ENCODE measurements around the gene USP10. TPM values are rescaled to one million over a fixed set of nuclear protein-coding genes. Genes with fewer than 3 reads are reported as not detected.
A peak's percentile ranks its signal among the peaks of the same experiment; 100 is the strongest.

USP10 gene
- total RNA-seq, 1 donor from 2014 or later, result 33.8 TPM

DNA sequence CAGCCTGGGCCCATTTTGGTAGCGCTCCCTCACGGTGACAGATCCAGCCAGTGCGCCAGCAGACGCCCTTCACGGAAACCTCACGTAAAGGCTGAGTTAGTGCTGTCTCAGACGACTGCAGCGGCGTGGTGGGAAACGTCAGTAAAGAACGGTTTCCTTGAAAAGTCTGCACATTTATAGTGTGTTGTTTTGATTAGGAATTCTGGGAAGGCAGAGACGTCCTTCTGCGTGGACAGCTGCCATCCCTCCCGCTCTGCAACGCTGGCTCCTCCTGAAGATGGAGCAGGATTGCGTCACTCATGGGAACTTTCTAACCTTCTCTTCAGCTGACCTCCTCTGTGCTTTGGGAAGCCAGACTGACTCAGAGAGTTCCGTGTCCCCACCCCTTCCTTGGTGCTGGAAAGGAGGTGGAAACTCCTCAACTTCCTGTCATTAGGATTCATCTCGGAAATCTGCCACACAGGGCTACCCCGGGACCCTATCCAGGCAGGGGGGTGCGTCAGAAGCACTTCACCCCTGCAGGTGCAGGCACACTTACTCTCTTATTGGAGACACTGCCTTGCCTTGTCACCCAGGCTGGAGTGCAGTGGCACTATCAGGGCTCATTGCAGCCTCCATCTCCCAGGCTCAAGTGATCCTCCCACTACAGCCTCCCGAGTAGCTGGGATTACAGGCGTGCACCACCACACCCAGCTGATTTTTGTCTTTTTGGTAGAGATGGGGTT lies 95.7 kb downstream of the USP10 start:
- DNase-seq (ENCODE audit: low spot score), result no peak
- peak; percentile 56 for ATAC-seq

DNA sequence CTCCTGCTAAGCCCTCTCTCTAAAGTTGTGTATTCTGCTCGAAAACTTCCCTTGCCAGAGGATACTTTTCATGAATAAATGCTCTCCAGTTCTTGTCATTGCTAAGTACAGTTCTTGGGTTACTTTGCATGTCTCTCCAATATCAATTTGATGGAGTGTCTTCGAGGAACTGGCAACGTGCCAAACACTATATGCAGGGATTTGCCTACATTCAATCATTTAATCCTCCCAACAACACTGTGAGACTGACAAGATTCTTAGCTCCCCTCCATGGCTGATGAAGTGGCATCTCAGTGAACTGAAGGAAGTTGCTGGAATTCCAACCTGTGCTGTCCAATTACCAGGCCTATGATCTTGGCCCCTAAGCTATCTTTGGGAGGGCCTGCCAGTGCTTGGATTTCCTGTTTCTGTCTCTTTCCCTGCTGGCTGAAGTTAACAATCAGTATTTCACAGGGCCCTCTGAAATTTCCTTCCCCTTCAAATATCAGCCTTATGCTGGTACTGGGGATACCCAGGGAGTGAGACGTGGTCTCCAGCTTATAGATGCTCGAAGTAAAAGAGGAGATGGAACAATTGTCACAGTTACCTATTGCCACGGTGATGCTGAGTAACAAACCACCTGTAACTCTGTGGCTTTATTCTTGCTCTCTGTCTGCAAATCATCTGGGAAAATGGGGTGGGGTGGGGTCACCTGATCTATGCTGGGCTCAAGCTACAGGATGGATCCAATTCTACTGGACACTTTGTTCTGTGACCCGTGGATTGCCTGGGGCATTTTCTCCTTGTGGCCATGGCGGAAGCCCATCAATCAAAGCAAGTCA lies 100.6 kb downstream of the USP10 start:
- DNase-seq (ENCODE audit: low spot score), result no peak
- ATAC-seq, result no peak

DNA sequence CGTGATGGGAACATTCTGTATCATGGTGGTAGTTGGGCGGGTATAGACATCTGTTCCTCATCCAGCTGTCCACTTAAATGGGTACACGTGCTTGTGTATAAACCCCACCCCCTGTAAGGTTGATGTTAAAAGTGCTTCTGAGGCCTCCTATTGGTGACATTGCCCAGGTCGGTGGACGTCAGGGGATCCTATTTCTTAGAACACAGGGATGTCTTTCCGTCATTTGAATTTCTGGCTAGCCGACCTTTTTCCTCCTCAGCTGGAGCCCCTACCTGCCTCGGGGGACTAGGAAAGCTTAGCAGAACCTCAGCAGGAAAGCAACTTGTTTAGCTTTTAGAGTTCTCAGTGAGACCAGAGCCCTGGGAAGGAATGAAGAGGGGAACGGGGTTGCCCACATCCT lies 103.3 kb downstream of the USP10 start:
- no peak for DNase-seq (ENCODE audit: low spot score)
- ATAC-seq, result no peak

DNA sequence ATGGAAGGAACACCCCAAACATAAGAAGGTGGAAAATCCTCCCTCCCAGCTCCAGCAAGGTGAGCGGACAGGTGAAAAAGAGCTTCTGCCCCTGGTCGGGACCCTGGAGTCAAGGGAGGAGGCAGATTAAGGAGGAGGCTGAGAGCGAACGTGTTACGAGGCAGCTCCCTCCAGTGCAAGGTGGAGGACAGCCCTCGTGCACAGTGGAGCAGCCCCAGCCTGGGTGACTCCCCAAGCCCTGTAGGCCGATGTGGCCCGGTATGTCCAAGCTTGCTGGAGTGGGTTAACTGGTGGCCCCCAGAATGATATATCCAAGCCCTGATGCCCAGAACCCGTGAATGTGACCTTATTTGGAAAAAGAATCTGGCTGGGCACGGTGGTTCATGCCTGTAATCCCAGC lies 104.5 kb downstream of the USP10 start:
- ATAC-seq, result no peak
- no peak for DNase-seq (ENCODE audit: low spot score)

DNA sequence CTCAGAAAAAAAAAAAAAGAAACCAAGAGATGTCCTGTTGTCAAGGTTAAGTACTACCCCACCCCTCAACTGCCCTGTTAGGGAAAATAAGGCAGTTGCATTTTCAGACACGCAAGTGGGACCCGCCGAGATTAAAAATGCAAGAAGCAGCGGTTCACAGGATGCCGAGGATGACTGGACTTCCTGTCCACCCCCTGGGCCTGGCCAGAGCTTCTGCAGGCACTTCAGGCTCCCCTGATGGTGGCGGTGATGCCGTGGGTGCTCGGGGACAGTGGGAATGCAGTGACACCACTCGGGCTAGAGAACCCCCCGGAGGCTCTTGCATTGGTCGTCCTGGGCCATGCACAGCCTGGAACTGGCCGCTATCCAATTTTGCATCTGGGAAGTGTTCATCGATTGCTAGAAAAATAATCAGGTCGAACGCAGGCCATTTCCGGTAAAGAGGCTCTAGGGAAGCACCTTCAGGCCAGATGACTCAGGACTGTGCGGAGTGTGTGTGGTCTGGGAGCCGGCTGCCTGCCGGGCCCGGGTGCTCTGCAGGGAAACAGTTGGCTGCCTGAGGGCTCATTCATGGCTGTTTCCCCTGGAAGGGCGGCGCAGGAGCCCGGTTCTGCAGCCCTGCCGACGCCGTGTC lies 106.6 kb downstream of the USP10 start:
- no peak for DNase-seq (ENCODE audit: low spot score)
- ATAC-seq, result peak; percentile 68

DNA sequence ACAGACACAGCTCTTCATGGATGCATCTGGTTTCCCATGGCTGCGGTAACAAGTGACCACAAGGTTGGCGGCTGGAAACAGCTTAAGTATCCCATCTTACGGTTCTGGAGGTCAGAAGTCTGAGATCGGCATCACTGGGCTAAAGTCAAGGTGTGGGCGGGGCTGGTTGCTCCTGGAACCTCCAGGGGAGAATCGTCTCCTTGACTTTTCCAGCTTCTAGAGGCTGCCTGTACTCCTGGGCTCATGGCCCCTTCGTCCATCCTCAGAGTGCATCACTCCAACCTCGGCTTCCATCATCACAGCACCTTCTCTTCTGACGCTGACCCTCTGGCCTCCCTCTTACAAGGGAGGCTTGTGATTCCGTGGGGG lies 107.1 kb downstream of the USP10 start:
- DNase-seq (ENCODE audit: low spot score), result no peak
- no peak for ATAC-seq

DNA sequence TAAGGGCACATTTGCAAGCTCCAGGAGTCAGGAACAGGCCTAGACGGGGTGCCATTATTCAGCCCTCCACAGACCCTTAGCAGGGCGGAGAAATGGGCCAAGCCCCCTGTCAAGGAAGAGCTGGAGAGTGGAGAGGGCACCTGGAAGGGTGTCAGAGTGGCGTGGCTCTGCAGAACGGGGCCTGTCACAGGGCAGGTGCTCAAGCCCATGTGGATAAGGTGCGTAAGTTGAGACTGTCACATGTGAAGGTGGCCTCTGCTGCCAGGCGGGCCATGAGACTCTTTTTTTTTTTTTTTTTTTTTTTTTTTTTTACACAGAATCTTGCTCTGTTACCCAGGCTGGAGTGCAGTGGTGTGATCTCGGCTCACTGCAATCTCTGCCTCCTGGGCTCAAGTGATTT lies 108.0 kb downstream of the USP10 start:
- ATAC-seq (no peak), DNase-seq (ENCODE audit: low spot score) (no peak)

DNA sequence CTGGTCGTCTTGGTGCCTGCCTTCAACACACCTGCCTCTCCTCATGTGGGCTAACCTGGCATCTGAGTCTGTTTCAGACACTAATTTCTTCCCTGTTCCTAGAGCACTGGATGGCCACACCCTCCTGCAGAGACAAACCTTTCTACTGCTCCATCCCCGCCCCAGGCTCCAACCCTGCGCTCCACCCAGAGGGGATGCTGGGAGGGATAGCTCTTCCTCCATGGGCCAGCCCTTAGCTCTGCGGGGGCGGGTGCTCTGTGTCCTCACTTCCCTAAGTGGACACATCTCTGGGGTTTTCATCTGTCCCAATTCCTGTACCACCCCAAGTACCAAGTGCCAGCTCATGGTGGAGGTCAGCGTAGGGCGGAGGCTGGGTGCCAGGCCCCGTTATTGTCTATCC lies 109.0 kb downstream of the USP10 start:
- DNase-seq (ENCODE audit: low spot score) (no peak), ATAC-seq (no peak)

DNA sequence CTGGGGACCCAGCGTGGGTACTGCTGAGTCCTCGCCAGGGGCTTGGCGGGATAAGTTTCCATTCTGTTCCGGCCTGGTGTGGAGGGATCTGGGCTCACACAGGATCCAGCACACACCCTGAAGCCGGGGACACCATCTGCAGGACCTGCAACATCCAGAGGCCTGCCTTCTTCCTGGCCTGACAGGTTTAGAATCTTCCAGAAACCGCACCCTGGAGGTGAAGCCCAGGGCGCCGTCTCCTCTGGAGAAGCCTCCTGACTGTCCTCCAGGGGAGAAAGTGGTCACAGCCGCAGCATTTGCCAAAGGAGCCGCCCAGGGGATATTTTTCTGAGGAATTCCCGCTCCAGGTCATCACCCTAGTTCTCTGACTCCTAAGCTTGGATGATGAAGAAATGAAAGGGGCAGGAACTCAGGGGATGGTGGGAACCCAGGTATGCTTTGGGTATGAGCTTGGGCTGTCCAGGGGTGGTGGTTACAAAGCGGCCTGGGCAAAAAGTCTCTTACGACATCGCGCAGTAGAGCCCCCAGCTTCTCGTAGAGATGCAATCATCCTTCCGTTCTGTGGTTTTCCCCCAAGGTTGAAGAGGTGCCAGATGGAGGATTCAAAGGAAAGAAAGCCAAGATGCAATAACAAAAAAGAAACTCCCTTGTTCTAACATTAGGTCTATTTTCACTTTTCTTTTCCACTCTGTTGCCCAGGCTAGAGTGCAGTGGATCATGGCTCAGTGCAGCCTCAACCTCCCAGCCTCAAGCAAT lies 110.9 kb downstream of the USP10 start:
- DNase-seq (ENCODE audit: low spot score) (no peak), ATAC-seq (no peak)

DNA sequence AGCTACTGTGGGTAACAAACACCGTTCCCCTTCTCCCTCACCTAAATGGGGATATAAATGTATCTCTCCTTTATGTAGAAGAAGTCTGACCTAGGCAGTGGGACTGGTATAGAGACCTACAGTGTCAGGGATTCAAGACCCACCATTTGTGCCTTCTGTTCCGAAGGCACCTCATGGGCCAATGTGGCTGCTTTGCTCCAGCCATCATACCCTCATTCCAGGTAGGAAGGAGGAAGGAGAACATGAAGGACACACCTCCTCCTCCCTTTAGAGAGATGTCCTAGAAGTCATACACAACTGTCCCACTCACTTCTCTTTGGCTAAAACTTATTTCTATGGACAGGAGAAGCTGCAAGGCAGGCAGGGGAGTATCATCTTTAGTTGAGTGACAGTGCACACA lies 111.7 kb downstream of the USP10 start:
- DNase-seq (ENCODE audit: low spot score) (no peak), ATAC-seq (no peak)

DNA sequence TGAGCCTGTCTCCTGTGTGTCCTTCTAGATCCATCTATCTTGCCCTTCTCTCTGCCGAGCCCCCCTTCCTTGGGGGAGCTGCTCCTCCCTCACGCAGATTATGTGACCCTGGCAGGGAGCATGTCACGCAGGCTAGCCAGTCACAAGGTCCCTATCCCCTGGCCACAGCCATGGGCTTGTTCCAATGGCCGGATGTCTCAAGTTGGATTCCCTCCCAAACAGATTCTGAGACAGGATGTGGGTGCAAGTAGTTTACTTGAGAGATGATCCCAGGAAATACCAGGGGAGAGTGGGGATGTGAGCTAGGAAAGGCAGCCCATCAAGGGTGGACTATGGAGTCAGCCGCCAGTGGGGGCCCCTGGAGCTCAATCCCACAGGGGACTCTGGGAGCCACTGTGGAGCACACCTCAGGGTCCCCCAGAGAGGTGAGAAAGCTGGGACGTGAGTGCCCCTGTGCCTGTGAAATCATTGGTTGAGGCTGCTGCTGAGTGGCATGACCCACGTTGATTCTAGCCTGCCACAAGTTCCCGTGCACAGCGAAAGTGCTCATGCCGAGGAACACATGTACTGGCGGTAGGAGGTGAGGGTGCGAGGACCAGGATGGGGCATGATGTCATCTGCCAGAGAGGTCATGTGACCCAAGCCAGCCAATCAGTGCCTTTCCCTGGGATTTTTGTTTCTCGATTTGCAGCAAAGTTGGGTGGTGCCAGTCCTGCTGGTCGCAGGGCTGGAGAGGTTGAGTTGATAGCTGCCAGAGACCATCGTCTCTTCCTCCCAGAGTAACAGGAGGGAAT lies 113.5 kb downstream of the USP10 start:
- DNase-seq (ENCODE audit: low spot score) (no peak), ATAC-seq (peak; percentile 13)

DNA sequence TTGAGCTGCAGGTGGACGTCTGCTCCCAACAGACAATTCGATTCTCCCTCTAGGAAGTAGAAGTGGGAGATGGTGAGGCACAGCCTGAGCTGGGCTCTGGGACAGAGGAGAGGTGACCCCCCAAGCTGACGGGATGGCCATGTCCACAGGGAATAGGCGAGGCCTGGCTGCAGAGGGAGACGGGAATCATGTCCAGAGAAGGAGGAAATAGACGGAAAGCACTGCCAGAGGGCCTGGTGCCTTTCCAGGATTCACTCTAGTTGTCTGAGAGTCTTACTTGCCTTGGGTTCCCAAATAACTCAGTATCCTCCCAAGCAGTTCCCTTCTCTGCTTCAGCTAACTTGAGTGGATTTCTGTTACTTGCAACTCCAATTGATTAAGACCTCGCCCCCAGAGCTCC lies 115.7 kb downstream of the USP10 start:
- DNase-seq (ENCODE audit: low spot score) (no peak), ATAC-seq (no peak)

DNA sequence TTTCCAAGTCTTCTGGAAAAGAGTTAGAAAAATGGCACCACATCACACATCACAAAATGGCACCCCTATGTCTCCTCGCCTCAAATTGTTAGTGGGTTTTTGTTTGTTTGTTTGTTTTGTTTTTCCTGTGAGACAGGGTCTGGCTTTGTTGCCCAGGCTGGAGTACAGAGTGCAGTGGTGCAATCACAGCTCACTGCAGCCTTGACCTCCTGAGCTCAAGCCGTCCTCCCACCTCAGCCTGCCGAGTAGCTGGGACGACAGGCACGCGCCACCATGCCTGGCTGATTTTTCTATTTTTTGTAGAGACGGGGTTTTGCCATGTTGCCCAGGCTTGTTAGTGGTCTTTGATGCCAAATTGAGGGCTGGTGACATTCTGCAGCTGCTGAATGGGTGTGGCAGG lies 116.2 kb downstream of the USP10 start:
- ATAC-seq, result no peak
- no peak for DNase-seq (ENCODE audit: low spot score)

DNA sequence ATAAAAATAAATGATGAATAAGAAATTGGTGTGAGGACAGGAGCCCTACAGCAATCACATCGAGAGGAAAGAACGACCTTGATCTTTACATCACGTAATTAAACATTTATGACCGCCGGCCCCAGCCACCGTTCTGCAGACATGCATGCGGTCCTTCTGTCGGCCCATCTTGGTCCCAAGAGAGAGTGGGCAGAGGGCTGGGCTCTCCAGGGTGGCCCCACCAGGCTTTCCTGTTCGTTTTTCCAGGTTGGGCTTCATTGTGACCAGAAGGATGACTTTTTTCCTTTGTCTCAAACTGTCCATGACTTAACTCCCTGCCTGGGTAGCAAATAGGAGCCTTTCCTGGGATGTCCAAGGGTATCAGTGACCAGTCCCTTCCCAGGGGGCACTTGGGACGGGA lies 116.7 kb downstream of the USP10 start:
- ATAC-seq (no peak), DNase-seq (ENCODE audit: low spot score) (no peak)

DNA sequence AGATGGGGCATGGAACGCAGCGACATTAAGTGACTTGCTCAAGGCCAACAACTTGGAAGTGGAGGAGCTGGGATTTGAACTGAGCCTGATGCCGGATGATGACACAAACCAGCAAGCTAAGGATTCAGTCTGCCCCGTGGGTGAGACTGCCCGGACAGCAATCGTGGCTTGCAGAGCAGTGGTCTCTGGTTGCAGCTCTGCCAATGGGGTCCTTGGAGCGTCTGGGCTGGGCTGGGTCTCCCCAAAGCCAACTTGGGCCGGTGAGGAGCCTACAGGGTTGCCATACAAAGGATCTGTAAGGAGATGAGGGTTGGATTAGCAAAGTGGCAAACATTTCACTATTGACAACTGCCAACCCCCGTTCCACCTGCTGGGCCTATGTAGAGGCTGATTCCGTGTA lies 117.4 kb downstream of the USP10 start:
- DNase-seq (ENCODE audit: low spot score), result no peak
- ATAC-seq, result no peak

DNA sequence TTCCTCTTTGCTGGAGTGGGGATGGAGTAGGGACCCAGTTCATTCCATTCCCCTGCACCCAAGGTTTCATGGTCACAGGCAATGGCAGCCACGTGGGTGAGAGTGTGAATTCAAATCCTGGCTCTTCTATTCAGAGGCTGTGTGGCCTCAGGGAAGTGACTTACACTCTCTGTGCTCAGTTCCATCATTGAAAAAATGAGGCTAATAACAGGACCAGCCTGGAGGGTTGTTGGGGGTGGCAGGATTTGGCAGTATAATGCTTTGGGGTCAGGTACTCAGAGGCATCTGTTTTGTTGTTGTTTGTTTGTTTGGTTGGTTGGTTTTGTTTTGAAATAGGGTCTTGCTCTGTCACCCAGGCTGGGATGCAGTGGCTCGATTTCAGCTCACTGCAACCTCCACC lies 117.8 kb downstream of the USP10 start:
- DNase-seq (ENCODE audit: low spot score) (no peak), ATAC-seq (no peak)

DNA sequence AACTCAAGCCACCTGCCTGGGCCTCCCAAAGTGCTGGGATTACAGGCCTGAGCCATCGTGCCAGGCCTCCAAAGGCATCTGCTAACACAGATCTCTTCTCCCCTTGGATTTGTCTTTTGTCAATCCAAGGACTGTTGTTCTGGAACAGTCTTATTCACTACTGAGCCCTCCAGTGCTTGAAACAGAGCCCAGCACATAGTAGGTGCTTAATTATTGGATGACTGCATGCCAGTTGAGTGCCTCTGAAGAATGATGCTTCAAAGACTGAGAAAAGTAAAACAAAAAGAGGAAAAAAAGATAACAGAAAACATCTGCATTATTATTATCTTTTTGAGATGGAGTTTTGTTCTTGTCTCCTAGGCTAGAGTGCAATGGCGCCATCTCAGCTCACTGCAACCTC lies 118.3 kb downstream of the USP10 start:
- ATAC-seq (no peak), DNase-seq (ENCODE audit: low spot score) (no peak)

DNA sequence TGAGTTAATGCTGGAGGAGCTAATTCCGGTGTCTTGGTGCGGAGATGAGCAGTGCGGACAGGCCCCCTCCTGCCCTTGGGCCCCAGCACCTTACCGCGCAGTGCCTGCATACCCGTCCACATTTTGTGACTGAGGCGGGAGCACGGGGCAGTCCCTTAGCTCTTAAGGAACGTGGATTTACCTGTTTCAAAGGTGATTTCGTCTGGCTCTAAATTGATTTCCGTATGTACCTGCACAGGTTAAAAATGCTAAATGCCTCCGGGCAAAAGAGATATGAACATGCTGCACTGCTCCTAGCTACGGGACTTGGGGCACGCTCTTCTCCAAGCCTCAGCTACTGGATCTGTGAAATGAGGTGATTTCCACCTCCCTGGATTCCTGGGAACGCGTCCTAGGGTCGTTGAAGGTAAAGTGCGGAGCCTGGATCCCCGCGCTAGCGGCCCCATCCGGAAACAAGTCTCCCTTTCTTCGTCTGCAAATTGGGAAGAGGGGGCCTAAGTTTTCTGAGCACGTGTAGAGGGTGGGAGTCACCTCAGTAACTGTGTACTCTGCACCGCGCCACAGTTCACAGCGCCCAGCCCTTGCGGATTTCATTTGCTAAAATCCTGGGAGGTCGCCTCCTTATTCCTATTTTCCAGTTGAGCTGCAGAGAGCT lies 119.3 kb downstream of the USP10 start:
- ATAC-seq (no peak), DNase-seq (ENCODE audit: low spot score) (no peak)

DNA sequence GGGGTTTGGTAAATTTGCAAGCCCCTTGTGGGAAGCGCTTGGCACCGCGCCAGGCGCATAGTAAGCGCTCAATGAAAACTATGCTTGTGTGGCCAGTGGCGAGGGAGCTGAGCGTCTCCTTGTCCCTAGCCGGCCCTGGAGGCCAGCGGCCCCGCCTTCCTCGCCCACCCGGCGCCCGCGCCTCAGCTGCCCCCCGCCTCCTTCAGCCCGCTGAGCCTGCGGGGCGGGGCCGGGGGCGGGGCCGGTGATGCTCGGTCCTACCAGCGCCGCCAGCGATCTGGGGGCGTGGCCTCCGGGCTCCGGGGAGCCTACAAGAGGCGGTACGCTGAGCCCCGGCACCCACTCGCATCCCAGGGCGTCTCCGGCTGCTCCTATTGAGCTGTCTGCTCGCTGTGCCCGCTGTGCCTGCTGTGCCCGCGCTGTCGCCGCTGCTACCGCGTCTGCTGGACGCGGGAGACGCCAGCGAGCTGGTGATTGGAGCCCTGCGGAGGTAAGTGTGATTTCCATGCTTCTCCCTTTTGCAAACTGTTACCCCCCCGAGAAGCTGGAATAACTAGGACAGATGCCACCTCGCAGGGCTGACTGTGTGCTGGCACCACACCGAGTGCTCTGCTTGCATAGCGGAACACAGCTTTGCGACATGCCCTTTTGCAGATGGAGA lies 120.0 kb downstream of the USP10 start, which contains the start of gene CRISPLD2:
TSS of gene CRISPLD2 (plus strand) at position 342 of the 661 bp plus-strand sequence. CDS start 18,511 bp downstream, outside the sequence.
- DNase-seq (ENCODE audit: low spot score) (peak; percentile 85), ATAC-seq (peak; percentile 91)

Measured in left lobe of liver (tissue), 2 donors.